ENCODE results near the gene SKA1. TPM values are rescaled to one million over a fixed set of nuclear protein-coding genes. Genes with fewer than 3 reads are reported as not detected.

Gene SKA1
- polyA plus RNA-seq, 2 of the 4 experiments (the other 2 are of a cell fraction) = 12.5 to 24.3 TPM

DNA sequence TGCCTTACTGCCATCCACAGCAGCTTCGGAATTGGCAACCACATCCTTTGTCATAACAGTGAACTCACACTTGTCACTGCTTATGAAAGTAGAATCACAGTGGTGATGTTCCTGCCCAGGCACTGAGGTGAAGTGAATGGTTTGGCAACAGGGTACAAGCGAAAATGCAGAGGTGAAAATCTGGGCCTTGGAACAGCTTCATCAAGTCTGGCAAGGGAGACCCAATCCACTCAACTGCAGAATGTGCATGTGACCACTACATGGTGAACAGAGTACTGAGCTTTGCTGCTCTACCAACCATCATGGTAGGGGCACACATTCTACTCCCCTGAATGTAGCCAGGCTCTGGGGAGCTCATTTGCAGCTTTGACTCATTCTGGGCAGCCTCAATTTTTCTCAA, 15.0 kb upstream of the SKA1 start:
- ChIA-PET POLR2A (no interaction called here), CTCF (interaction anchor here (0.6 to 1.7 kb wide), 6 partner anchors 14 to 568 kb away, joined by 3 to 10 read pairs (median 4); no protein-coding TSS in a partner anchor)
- Histone ChIP-seq H3K9me3 (no peaks in the 10 kb centered on the region), H3K4me3 (no peak overlapping the region), H3K27ac (no peak overlapping the region), H3K4me1 (no peaks in the 10 kb centered on the region), H3K4me2 (no peak overlapping the region)
- ATAC-seq (no peak), DNase-seq (ENCODE audit: low read depth in 1 of 2, low spot score in 1 of 2) (no peak), FAIRE-seq (no peak)
- TF ChIP-seq RCOR1 (IDR thresholded peaks at IDR 0.05; ENCODE audit: low read depth, low read length) = no peak
- no peak for TF ChIP-seq CBX2 (IDR thresholded peaks at IDR 0.05; ENCODE audit: borderline replicate concordance, low read depth)
- no peak for TF ChIP-seq RFX5 (IDR thresholded peaks at IDR 0.05)
- no peak for TF ChIP-seq JUN (IDR thresholded peaks at IDR 0.05)
- TF ChIP-seq, protein P1, sequence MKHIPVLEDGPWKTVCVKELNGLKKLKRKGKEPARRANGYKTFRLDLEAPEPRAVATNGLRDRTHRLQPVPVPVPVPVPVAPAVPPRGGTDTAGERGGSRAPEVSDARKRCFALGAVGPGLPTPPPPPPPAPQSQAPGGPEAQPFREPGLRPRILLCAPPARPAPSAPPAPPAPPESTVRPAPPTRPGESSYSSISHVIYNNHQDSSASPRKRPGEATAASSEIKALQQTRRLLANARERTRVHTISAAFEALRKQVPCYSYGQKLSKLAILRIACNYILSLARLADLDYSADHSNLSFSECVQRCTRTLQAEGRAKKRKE (CRISPR knock-in tag; IDR thresholded peaks at IDR 0.05; ENCODE audit: low read depth) = no peak
- TF ChIP-seq HOXB13 (CRISPR knock-in tag; IDR thresholded peaks at IDR 0.05; ENCODE audit: low read depth) = no peak
- TF ChIP-seq MAFK (IDR thresholded peaks at IDR 0.05; ENCODE audit: partially characterized antibody) = no peak
- no peak for TF ChIP-seq ZSCAN20 (CRISPR knock-in tag; IDR thresholded peaks at IDR 0.05)
- TF ChIP-seq GATA3 (IDR thresholded peaks at IDR 0.05; ENCODE audit: borderline replicate concordance) = no peak
- TF ChIP-seq FOSB (CRISPR knock-in tag; IDR thresholded peaks at IDR 0.05) = no peak
- no peak for TF ChIP-seq HDAC2 (IDR thresholded peaks at IDR 0.05)
- no peak for TF ChIP-seq MAZ (IDR thresholded peaks at IDR 0.05; ENCODE audit: borderline replicate concordance, low read depth, low read length)
- TF ChIP-seq MYC (IDR thresholded peaks at IDR 0.05; ENCODE audit: borderline replicate concordance, low read length) = no peak
- TF ChIP-seq ZC3H11A (IDR thresholded peaks at IDR 0.05) = no peak
- TF ChIP-seq, protein P2, sequence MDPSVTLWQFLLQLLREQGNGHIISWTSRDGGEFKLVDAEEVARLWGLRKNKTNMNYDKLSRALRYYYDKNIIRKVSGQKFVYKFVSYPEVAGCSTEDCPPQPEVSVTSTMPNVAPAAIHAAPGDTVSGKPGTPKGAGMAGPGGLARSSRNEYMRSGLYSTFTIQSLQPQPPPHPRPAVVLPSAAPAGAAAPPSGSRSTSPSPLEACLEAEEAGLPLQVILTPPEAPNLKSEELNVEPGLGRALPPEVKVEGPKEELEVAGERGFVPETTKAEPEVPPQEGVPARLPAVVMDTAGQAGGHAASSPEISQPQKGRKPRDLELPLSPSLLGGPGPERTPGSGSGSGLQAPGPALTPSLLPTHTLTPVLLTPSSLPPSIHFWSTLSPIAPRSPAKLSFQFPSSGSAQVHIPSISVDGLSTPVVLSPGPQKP (IDR thresholded peaks at IDR 0.05; ENCODE audit: low read depth, low read length) = no peak
- no peak for TF ChIP-seq KDM5A (IDR thresholded peaks at IDR 0.05)
- no peak for TF ChIP-seq SMC3 (IDR thresholded peaks at IDR 0.05)
- TF ChIP-seq HOXA7 (CRISPR knock-in tag; IDR thresholded peaks at IDR 0.05) = no peak
- WGBS (ENCODE audit: missing lambda C conversion rate) = 17% methylated on average over 2 of the region's 2 CpGs

DNA sequence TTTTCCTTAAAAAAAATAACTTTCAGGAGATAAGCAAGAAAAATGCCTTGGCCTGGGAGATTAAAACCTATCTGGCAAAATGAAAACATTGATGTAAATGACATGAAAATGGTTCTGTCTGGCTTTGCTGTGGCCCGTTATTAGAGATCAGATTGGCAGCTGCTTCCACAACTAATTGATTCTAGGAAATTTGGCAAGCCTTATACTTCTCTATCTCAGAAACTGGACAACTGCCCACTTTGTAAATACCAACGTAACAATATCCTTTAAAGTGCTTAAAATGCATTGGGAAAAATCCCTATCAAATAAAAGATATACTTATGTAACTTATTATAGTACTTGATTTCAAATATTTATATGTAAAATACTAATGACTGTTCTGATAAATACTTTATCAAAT, 14.2 kb upstream of the SKA1 start:
- FAIRE-seq (no peak), ATAC-seq (no peak)
- CTCF ChIA-PET = interaction anchor here (1.7 kb wide), 1 partner anchor 142 kb away, joined by 10 read pairs; no protein-coding TSS in a partner anchor

More for the DNA sequence above, 14.2 kb upstream of the SKA1 start:
- Histone ChIP-seq H3K4me1 (no peaks in the 10 kb centered on the region), H3K4me2 (no peak overlapping the region), H3K27ac (no peak overlapping the region), H3K9me3 (no peaks in the 10 kb centered on the region), H3K4me3 (no peak overlapping the region)
- POLR2A ChIA-PET = no interaction called here
- no peak for DNase-seq (ENCODE audit: low read depth in 1 of 2, low spot score in 1 of 2)
- WGBS (ENCODE audit: missing lambda C conversion rate) = 2% methylated on average over 2 of the region's 2 CpGs
- no peak for TF ChIP-seq ZSCAN20 (CRISPR knock-in tag; IDR thresholded peaks at IDR 0.05)
- no peak for TF ChIP-seq POLR2A (IDR thresholded peaks at IDR 0.05; ENCODE audit: low read length)
- TF ChIP-seq CBX2 (IDR thresholded peaks at IDR 0.05; ENCODE audit: borderline replicate concordance, low read depth) = no peak
- TF ChIP-seq SMC3 (IDR thresholded peaks at IDR 0.05) = no peak
- no peak for TF ChIP-seq RNF2 (IDR thresholded peaks at IDR 0.05; ENCODE audit: borderline replicate concordance, low read depth)
- no peak for TF ChIP-seq NFE2L2 (conservative IDR thresholded peaks at IDR 0.05; ENCODE audit: low read length)
- TF ChIP-seq, protein P2 (IDR thresholded peaks at IDR 0.05; ENCODE audit: low read depth, low read length) = no peak
- no peak for TF ChIP-seq HOXB13 (CRISPR knock-in tag; IDR thresholded peaks at IDR 0.05; ENCODE audit: low read depth)
- TF ChIP-seq EP300 (IDR thresholded peaks at IDR 0.05) = no peak
- no peak for TF ChIP-seq RCOR1 (IDR thresholded peaks at IDR 0.05; ENCODE audit: low read depth, low read length)
- no peak for TF ChIP-seq NR3C1 (IDR thresholded peaks at IDR 0.05)
- no peak for TF ChIP-seq FOSB (CRISPR knock-in tag; IDR thresholded peaks at IDR 0.05)
- no peak for TF ChIP-seq CHD2 (IDR thresholded peaks at IDR 0.05; ENCODE audit: low read length, partially characterized antibody)
- TF ChIP-seq, protein P3, sequence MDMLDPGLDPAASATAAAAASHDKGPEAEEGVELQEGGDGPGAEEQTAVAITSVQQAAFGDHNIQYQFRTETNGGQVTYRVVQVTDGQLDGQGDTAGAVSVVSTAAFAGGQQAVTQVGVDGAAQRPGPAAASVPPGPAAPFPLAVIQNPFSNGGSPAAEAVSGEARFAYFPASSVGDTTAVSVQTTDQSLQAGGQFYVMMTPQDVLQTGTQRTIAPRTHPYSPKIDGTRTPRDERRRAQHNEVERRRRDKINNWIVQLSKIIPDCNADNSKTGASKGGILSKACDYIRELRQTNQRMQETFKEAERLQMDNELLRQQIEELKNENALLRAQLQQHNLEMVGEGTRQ (IDR thresholded peaks at IDR 0.05) = no peak
